ENCODE results near the gene SEMA3B. TPM values are rescaled to one million over a fixed set of nuclear protein-coding genes. Genes with fewer than 3 reads are reported as not detected.

Gene SEMA3B
- total and polyA plus RNA-seq, 12 donors, result 6.0 to 496 (median 224) TPM

DNA sequence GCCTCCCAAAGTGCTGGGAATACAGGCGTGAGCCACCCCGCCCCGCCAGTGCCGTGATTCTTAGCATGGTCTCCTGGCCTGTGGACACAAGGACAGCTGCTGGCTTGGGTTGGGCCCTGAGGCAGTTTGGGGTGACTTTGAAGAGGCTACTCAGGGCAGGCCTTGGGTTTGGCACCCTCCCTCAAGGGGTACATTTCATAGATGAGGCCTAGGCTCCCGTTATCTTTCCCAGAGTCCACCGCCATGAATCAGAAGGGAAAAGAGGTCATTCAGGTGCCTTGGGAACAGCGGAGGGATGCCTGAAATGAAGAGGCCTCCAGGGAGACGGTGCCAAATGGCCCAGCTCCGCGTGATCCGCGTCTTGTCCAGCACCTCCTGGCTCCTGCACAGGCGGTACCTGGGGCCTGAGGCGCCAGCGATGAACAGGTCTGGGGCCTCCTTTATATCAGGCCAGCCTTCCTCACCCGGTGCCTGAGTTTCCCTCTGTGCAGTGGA lies 23.6 kb upstream of the SEMA3B start:
- Histone ChIP-seq H3K36me3 (replicated peaks in 1 of 2) (peaks cover 0 to 6% of the 10 kb centered on the region in 2 donors), H3K4me3 (peak overlapping the region in 1 of 4 donors; percentile 50), H3K4me1 (replicated peaks in 1 of 2) (peaks cover 45 to 98% of the 10 kb centered on the region in 2 donors), H3K27me3 (no peaks in the 10 kb centered on the region), H3K9me3 (replicated peaks in 1 of 3) (no peaks in the 10 kb centered on the region), H3K27ac (peak overlapping the region in 4 of 5 donors; percentile 54 to 86 (median 70))
- no peak for TF ChIP-seq POLR2A (IDR thresholded peaks at IDR 0.05)
- TF ChIP-seq, protein P1, sequence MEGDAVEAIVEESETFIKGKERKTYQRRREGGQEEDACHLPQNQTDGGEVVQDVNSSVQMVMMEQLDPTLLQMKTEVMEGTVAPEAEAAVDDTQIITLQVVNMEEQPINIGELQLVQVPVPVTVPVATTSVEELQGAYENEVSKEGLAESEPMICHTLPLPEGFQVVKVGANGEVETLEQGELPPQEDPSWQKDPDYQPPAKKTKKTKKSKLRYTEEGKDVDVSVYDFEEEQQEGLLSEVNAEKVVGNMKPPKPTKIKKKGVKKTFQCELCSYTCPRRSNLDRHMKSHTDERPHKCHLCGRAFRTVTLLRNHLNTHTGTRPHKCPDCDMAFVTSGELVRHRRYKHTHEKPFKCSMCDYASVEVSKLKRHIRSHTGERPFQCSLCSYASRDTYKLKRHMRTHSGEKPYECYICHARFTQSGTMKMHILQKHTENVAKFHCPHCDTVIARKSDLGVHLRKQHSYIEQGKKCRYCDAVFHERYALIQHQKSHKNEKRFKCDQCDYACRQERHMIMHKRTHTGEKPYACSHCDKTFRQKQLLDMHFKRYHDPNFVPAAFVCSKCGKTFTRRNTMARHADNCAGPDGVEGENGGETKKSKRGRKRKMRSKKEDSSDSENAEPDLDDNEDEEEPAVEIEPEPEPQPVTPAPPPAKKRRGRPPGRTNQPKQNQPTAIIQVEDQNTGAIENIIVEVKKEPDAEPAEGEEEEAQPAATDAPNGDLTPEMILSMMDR (IDR thresholded peaks at IDR 0.05), result no peak
- intact Hi-C loops (cut with DNase I), result no loop called here
- WGBS, 4 donors, result 43 to 76% (median 51%) methylated on average over 7 to 16 of the region's 16 CpGs
- DNase-seq, result peak in 2 of 7 donors; percentile 50 to 51

DNA sequence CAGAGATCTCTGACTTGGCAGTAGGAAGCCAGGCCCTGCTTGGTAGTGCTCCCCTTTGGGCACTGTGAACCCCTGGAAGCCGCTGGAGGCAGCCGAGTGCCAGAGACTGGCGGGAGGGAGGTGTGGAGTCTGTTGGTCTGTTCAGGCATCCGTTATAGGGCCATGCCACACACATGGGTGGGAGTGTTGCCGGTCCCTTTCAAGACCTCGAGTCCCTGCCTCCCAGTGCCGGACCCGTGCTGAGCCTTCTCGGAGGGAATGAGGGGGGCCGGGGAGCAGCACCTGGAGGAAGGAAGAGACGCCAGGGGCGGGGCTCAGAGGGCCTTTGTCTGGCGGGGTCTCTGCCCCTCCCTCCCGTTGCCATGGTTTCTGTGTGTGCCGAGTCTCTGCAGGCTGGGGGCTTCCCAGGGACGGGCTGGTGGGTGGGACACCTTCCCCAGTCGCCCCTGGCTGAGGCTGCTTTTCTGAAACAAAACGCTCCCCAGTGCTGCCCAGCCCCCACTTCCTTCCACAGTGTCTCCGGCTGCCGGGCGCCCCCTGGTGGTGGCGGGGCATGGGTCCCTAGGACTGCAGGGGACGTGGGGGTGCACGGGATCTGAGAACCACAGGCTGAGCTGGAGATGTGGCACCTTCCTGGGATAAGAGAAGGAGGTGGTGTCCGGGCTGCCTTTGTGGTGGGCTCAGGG lies 23.0 kb upstream of the SEMA3B start:
- Histone ChIP-seq H3K4me1 (replicated peaks in 1 of 2) (peaks cover 43 to 98% of the 10 kb centered on the region in 2 donors), H3K4me3 (peak overlapping the region in 2 of 4 donors; percentile 14 to 50), H3K36me3 (replicated peaks in 1 of 2) (peaks cover 0 to 6% of the 10 kb centered on the region in 2 donors), H3K9me3 (replicated peaks in 1 of 3) (no peaks in the 10 kb centered on the region), H3K27me3 (no peaks in the 10 kb centered on the region), H3K27ac (peak overlapping the region in 4 of 5 donors; percentile 54 to 86 (median 72))
- peak; percentile 86 to 95 (median 91) for DNase-seq
- 0 to 5% (median 2%) methylated on average over 1 to 25 of the region's 25 CpGs for WGBS, 4 donors
- intact Hi-C loops (cut with DNase I), result loop anchor here (1.0 to 2.0 kb wide), 2 partner anchors 19 kb away; no protein-coding TSS in a partner anchor
- TF ChIP-seq POLR2A (IDR thresholded peaks at IDR 0.05), result no peak
- TF ChIP-seq, protein P1 (IDR thresholded peaks at IDR 0.05), result peak; percentile 95 to 98 (median 97)

DNA sequence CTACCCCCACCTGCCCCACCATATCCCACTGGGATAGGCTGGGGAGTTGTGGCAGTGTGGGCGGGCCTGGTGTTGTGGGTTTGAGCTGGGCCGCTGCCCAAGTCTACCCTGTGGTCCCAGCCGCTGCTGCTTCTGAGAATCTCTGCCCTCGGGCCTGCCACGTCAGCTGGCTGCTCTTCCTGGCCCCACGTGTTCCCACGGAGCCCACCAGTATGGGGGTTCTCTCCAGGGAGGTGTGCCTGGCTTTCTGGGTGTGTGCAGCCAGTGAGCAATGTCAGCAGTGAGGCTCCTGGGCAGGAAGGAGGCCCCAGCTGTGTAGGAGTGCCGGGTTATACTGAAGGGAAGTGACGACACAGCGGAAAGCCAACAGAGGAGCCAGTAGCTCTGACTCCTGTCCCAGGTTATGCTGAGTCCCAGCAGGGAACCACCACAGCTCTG lies 22.4 kb upstream of the SEMA3B start:
- Histone ChIP-seq H3K27ac (peak overlapping the region in 4 of 5 donors; percentile 54 to 86 (median 72)), H3K36me3 (replicated peaks in 1 of 2) (peaks cover 0 to 6% of the 10 kb centered on the region in 2 donors), H3K9me3 (replicated peaks in 1 of 3) (no peaks in the 10 kb centered on the region), H3K4me3 (peak overlapping the region in 1 of 4 donors; percentile 50), H3K27me3 (no peaks in the 10 kb centered on the region), H3K4me1 (replicated peaks in 1 of 2) (peaks cover 40 to 98% of the 10 kb centered on the region in 2 donors)
- DNase-seq, result peak in 3 of 7 donors; percentile 51 to 77 (median 53)
- intact Hi-C loops (cut with DNase I), result loop anchor here (1.0 to 2.0 kb wide), 2 partner anchors 19 to 20 kb away; no protein-coding TSS in a partner anchor
- TF ChIP-seq, protein P1 (IDR thresholded peaks at IDR 0.05), result peak in 4 of 6 experiments; percentile 5 to 47 (median 11)
- TF ChIP-seq POLR2A (IDR thresholded peaks at IDR 0.05), result no peak
- 24 to 29% (median 26%) methylated on average over 3 to 10 of the region's 10 CpGs for WGBS, 4 donors

DNA sequence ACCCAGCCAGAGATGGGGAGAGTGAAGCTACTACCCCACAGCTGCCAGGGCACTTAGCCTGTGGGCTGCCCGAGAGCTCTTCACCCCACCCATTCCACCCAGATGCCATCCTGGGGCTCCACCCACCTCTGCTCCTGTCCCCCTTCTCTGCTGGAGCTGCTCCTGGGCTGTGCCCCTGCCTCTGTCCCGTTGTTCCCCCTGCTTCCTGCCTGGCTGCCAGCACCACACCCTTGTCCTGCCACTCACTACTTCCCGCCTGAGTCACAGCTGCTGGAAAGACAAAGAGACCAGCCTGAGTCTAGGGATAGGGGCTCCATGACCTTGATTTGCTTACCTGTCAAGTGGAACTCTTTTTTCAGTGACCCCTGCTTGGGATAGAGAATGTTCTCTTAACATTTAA lies 20.6 kb upstream of the SEMA3B start:
- peak in 2 of 7 donors; percentile 68 to 72 for DNase-seq
- Histone ChIP-seq H3K36me3 (replicated peaks in 1 of 2) (peaks cover 0 to 25% of the 10 kb centered on the region in 2 donors), H3K9me3 (replicated peaks in 1 of 3) (no peaks in the 10 kb centered on the region), H3K4me1 (replicated peaks in 1 of 2) (peaks cover 40 to 83% of the 10 kb centered on the region in 2 donors), H3K27ac (peak overlapping the region in 2 of 5 donors; percentile 84 to 86), H3K4me3 (no peak overlapping the region), H3K27me3 (no peaks in the 10 kb centered on the region)
- intact Hi-C loops (cut with DNase I), result no loop called here
- WGBS, 4 donors, result 17 to 26% (median 24%) methylated on average over 3 of the region's 3 CpGs
- no peak for TF ChIP-seq POLR2A (IDR thresholded peaks at IDR 0.05)
- TF ChIP-seq, protein P1 (IDR thresholded peaks at IDR 0.05), result no peak
